IMR-90 (cell line): ENCODE measurements around the gene NNT. TPM values are rescaled to one million over a fixed set of nuclear protein-coding genes. Genes with fewer than 3 reads are reported as not detected.
"Not testable (repeated sequence)": the region's sequence is repeated elsewhere in the genome, so short reads cannot be mapped to it uniquely, and the experiment has no call there.

Experiments used
- ATAC-seq: fragments of 200-7000 bp; cut with Tn5 transposase; 2 replicates; pipeline ENCODE4 v1.9.1; 2020; ENCODE audit warnings: low read depth, mild to moderate bottlenecking, moderate library complexity
- BruUV-seq: library from RNA; stranded (reverse); fragments of 400-500 nt; replicated peaks from 2 replicates; lab custom pipeline; 2021; lab: Mats Ljungman, UMichigan
- CTCF ChIA-PET: fragments of 300-600 bp; formaldehyde crosslinking; extraction: SDS; loops from one replicate; lab custom pipeline; 2021; ENCODE audit warnings: antibody characterized with exemption; lab: Yijun Ruan, JAX
- POLR2A ChIA-PET: fragments of 300-600 bp; sonication (Branson Sonifier 250); formaldehyde crosslinking; loops from one replicate; lab custom pipeline; 2022; ENCODE audit warnings: antibody characterized with exemption; ENCODE audit not compliant: unreplicated experiment; lab: Charles Lee
- DNase-seq: peaks from one replicate; pipeline ENCODE4 v3.0.0; 2013
- H2AFZ ChIP-seq: replicated peaks from 2 replicates; pipeline ENCODE3; 2013; ENCODE audit warnings: low read length, mild to moderate bottlenecking; ENCODE audit not compliant: poor library complexity
- H2AK5ac ChIP-seq: 2 replicates; pipeline ENCODE4 v1.6.1; 2013; ENCODE audit warnings: low read depth, low read length, inconsistent platforms
- H2AK9ac ChIP-seq: replicated peaks from 2 replicates; pipeline ENCODE3; 2013; ENCODE audit warnings: mild to moderate bottlenecking, low read depth, low read length, moderate library complexity; ENCODE audit not compliant: poor library complexity
- H2BK120ac ChIP-seq: 2 replicates; pipeline ENCODE4 v1.6.1; 2013; ENCODE audit warnings: low read depth, low read length, inconsistent platforms
- H2BK15ac ChIP-seq: 3 replicates; pipeline ENCODE4 v1.6.1; 2013; ENCODE audit warnings: low read depth, low read length, inconsistent platforms
- H2BK20ac ChIP-seq: 2 replicates; pipeline ENCODE4 v1.6.1; 2013; ENCODE audit warnings: low read depth, mild to moderate bottlenecking, inconsistent platforms, low read length, moderate library complexity
- H2BK5ac ChIP-seq: 2 replicates; pipeline ENCODE4 v1.6.1; 2013; ENCODE audit warnings: mild to moderate bottlenecking, low read depth, low read length, inconsistent platforms; ENCODE audit not compliant: poor library complexity, severe bottlenecking
- H3K14ac ChIP-seq: replicated peaks from 2 replicates; pipeline ENCODE4 v1.6.1; 2013; ENCODE audit warnings: low read depth, low read length, inconsistent platforms
- H3K18ac ChIP-seq: 2 replicates; pipeline ENCODE4 v1.6.1; 2013; ENCODE audit warnings: low read depth, low read length, control low read depth
- H3K23ac ChIP-seq: 2 replicates; pipeline ENCODE4 v1.6.1; 2013; ENCODE audit warnings: low read depth, low read length, inconsistent platforms
- H3K27ac ChIP-seq: 2 replicates; pipeline ENCODE4 v1.5.1; 2013; ENCODE audit warnings: mild to moderate bottlenecking, control low read depth, low read length; ENCODE audit not compliant: insufficient read depth
- H3K27me3 ChIP-seq: 2 replicates; pipeline ENCODE4 v1.6.1; 2013; ENCODE audit warnings: low read length; ENCODE audit not compliant: control insufficient read depth, insufficient read depth
- H3K36me3 ChIP-seq: 2 replicates; pipeline ENCODE4 v1.6.1; 2013; ENCODE audit warnings: low read length, mixed read lengths; ENCODE audit not compliant: control insufficient read depth, insufficient read depth
- H3K4ac ChIP-seq: 2 replicates; pipeline ENCODE4 v1.6.1; 2013; ENCODE audit warnings: low read depth, low read length, inconsistent platforms
- H3K4me1 ChIP-seq: 2 replicates; pipeline ENCODE4 v1.6.1; 2013; ENCODE audit warnings: low read length, mixed read lengths; ENCODE audit not compliant: control insufficient read depth, insufficient read depth
- H3K4me2 ChIP-seq: 2 replicates; pipeline ENCODE4 v1.6.1; 2013; ENCODE audit warnings: low read depth, mild to moderate bottlenecking, control low read depth, low read length, moderate library complexity
- H3K4me3 ChIP-seq: 2 replicates; pipeline ENCODE4 v1.5.1; 2013; ENCODE audit warnings: low read depth, mild to moderate bottlenecking, control low read depth, low read length, moderate library complexity; ENCODE audit not compliant: insufficient read depth
- H3K56ac ChIP-seq: 2 replicates; pipeline ENCODE4 v1.6.1; 2013; ENCODE audit warnings: low read length, inconsistent platforms; ENCODE audit not compliant: insufficient read depth; ENCODE audit errors: extremely low read depth
- H3K79me1 ChIP-seq, 2 experiments: 2 replicates each; pipeline ENCODE4 v1.6.1; 2013; ENCODE audit warnings: low read length in 2 of 2, inconsistent platforms in 1 of 2, low read depth in 1 of 2
- H3K9ac ChIP-seq: 2 replicates; pipeline ENCODE4 v1.6.1; 2013; ENCODE audit warnings: low read depth, low read length, control low read depth
- H3K9me1 ChIP-seq: 2 replicates; pipeline ENCODE4 v1.6.1; 2013; ENCODE audit warnings: low read length, inconsistent platforms; ENCODE audit not compliant: insufficient read depth
- H3K9me3 ChIP-seq: 2 replicates; pipeline ENCODE4 v1.6.1; 2013; ENCODE audit warnings: low read length; ENCODE audit not compliant: control insufficient read depth, insufficient read depth
- H4K20me1 ChIP-seq: 2 replicates; pipeline ENCODE4 v1.6.1; 2013; ENCODE audit warnings: low read length, inconsistent platforms; ENCODE audit not compliant: insufficient read depth
- H4K5ac ChIP-seq: 2 replicates; pipeline ENCODE4 v1.6.1; 2013; ENCODE audit warnings: mild to moderate bottlenecking, low read depth, low read length, control low read depth
- H4K8ac ChIP-seq, 2 experiments: 2 replicates each; pipeline ENCODE4 v1.6.1; 2013; ENCODE audit warnings: low read depth in 2 of 2, low read length in 2 of 2, control low read depth in 1 of 2, inconsistent platforms in 1 of 2
- H4K91ac ChIP-seq: 2 replicates; pipeline ENCODE4 v1.6.1; 2013; ENCODE audit warnings: low read depth, low read length, inconsistent platforms; ENCODE audit not compliant: insufficient read depth
- WGBS, 2 experiments: methylation state at CpG; one replicate each; pipeline versions ENCODE4 v1.1.5 to v1.1.7; 2013; ENCODE audit warnings: missing lambda C conversion rate in 2 of 2; ENCODE audit not compliant: insufficient read length in 1 of 2; ENCODE audit errors: extremely low coverage in 2 of 2; 5-methylcytosine and 5-hydroxymethylcytosine counted together
- dilution Hi-C: fragments of 300-500 bp; cut with HindIII; formaldehyde crosslinking; loops from one replicate; pipeline ENCODE4 v1.14.3; 2018; ENCODE audit warnings: low sequenced_read_pairs; ENCODE audit not compliant: unreplicated experiment
- in situ Hi-C: fragments of 300-500 bp; cut with MboI; formaldehyde crosslinking; loops from 3 replicates; pipeline ENCODE4 v1.14.3; 2019; ENCODE audit warnings: low sequenced_read_pairs, inconsistent platforms, mixed read lengths
- intact Hi-C: fragments of 100-400 bp; cut with micrococcal nuclease; formaldehyde crosslinking; loops from 2 replicates; pipeline ENCODE4 v1.10.0; 2022
- polyA plus RNA-seq, 3 experiments: library from polyadenylated mRNA; depleted of rRNA; stranded (reverse); fragments of >200 nt; gene quantifications; 2 replicates each; pipeline ENCODE4 v1.2.3, GENCODE V29; 2012; ENCODE audit warnings: low replicate concordance in 1 of 3
- total RNA-seq: library from RNA; depleted of rRNA; stranded (reverse); fragments of >200 nt; gene quantifications from 2 replicates; pipeline ENCODE4 v1.2.3, GENCODE V29; 2012

NNT gene
- total and polyA plus RNA-seq, 2 of the 4 experiments (the other 2 are of a cell fraction), result 23.1 to 57.2 TPM

- H2AK9ac ChIP-seq, POLR2A ChIA-PET, dilution Hi-C loops, DNase-seq, H3K4me1 ChIP-seq, H3K23ac ChIP-seq, H2AK5ac ChIP-seq, H3K27ac ChIP-seq, BruUV-seq, H3K36me3 ChIP-seq, H2BK20ac ChIP-seq, H3K4me2 ChIP-seq, H3K79me1 ChIP-seq, H3K18ac ChIP-seq, ATAC-seq, H2AFZ ChIP-seq, H3K9me1 ChIP-seq, H3K4ac ChIP-seq, H2BK5ac ChIP-seq, H3K4me3 ChIP-seq, intact Hi-C loops, H4K91ac ChIP-seq, CTCF ChIA-PET, H4K8ac ChIP-seq, H4K5ac ChIP-seq, H3K9ac ChIP-seq, H3K56ac ChIP-seq, H4K20me1 ChIP-seq, H3K14ac ChIP-seq, H3K9me3 ChIP-seq, H2BK120ac ChIP-seq, H2BK15ac ChIP-seq, H3K27me3 ChIP-seq: not testable (repeated sequence)
- in situ Hi-C loops, result loop anchor here (25.0 kb wide), 1 partner anchor 1041 kb away; no protein-coding TSS in a partner anchor
- 90% methylated on average over 3 of the region's 32 CpGs; no CpG with 5 or more reads in 1 of the 2 experiments for WGBS, 2 experiments
Measured at GRCh38 chr5:43745923-43746548, 143.1 kb downstream of the NNT start.
